ENCODE measurements around the gene BANP. TPM values are rescaled to one million over a fixed set of nuclear protein-coding genes. Genes with fewer than 3 reads are reported as not detected.

BANP gene
- total RNA-seq, 4 donors from 2014 or later, result 7.4 to 45.5 (median 20.3) TPM

DNA sequence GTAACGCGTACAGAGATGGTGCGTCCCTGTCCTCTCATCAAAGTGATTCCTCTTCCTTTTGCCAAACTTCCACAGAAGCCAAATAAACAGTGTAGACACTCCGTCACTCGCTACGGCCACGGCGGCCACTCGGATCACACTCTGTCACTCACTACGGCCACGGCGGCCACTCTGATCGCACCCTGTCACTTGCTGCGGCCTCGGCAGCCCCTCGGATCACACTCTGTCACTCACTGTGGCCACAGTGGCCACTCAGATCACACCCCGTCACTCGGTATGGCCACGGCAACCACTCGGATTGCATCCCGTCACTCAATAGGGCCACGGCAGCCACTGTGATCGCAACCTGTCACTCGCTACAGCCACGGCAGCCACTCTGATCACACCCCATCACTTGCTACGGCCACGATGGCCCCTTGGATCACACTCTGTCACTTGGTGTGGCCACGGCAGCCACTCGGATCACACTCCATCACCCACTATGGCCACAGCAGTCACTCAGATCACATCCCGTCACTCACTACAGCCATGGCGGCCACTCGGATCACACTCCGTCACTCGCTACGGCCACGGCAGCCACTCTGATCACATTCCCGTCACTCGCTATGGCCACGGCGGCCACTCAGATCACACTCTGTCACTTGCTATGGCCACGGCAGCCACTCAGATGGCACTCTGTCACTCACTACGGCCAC lies 170.8 kb downstream of the BANP start:
- H3K27ac ChIP-seq, result no peak overlapping the region
- no peaks in the 10 kb centered on the region for H3K9me3 ChIP-seq
- no peak overlapping the region for H3K4me3 ChIP-seq
- TF ChIP-seq POLR2A (IDR thresholded peaks at IDR 0.05), result no peak
- TF ChIP-seq, protein P1, sequence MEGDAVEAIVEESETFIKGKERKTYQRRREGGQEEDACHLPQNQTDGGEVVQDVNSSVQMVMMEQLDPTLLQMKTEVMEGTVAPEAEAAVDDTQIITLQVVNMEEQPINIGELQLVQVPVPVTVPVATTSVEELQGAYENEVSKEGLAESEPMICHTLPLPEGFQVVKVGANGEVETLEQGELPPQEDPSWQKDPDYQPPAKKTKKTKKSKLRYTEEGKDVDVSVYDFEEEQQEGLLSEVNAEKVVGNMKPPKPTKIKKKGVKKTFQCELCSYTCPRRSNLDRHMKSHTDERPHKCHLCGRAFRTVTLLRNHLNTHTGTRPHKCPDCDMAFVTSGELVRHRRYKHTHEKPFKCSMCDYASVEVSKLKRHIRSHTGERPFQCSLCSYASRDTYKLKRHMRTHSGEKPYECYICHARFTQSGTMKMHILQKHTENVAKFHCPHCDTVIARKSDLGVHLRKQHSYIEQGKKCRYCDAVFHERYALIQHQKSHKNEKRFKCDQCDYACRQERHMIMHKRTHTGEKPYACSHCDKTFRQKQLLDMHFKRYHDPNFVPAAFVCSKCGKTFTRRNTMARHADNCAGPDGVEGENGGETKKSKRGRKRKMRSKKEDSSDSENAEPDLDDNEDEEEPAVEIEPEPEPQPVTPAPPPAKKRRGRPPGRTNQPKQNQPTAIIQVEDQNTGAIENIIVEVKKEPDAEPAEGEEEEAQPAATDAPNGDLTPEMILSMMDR (IDR thresholded peaks at IDR 0.05), result no peak
- peaks cover 0 to 3% of the 10 kb centered on the region in 2 donors for H3K4me1 ChIP-seq
- no peaks in the 10 kb centered on the region for H3K36me3 ChIP-seq
- DNase-seq, result no peak
- no peaks in the 10 kb centered on the region for H3K27me3 ChIP-seq
- intact Hi-C loops (cut with DNase I; ENCODE audit: low total_unique reads), result no loop called here

Small RNA genes lying within 50 kb of the gene (small RNA-seq; reads per million reads assigned to genes)
- gene AC127455.1, result not detected

Other genes starting within 250 kb of the BANP start
- gene KLHDC4, start 185.4 kb upstream of the BANP start, total RNA-seq, result 10 to 100 TPM; 25.1 to 49.2 (median 36.4) TPM
- gene SLC7A5, start 81.9 kb upstream of the BANP start, total RNA-seq, result 1 to 10 TPM in 2 of 4 donors, under 1 TPM in 1, not detected in 1; 0.88 to 2.0 (median 1.3) TPM
- not detected for gene CA5A, start 14.9 kb upstream of the BANP start, total RNA-seq